ENCODE results near the gene GRIK5. TPM values are rescaled to one million over a fixed set of nuclear protein-coding genes. Genes with fewer than 3 reads are reported as not detected.

The GRIK5 gene
- total and polyA plus RNA-seq, 2 of the 8 experiments (the other 6 are each of a cell fraction or from before 2014, with no cell fraction given) = 17.8 to 42.9 TPM

DNA sequence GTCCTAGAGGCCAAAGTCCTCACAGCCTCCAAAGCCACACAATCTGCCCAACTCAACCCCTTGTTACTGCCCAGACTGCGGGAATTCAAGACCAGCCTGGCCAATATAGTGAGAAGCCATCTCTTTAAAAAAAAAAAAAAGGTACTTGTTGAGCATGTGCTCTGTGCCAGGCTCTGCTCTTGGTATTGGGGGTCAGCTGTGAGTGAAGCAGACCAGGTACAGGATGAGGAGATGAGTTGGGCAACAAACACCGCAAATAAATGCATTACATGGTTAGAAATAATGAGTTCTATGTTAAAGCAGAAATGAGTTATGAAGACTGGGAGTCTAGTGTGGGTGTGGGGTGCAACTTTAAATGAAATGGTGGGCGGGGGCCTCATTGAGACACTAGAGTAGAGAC lies 9.9 kb downstream of the GRIK5 start:
- no peak overlapping the region for H3K14ac ChIP-seq (ENCODE audit: insufficient read length)
- CTCF ChIA-PET (ENCODE audit: partially characterized antibody) = interaction anchor here (0.6 to 1.1 kb wide), 2 partner anchors 121 to 131 kb away, joined by 3 to 5 read pairs; no protein-coding TSS in a partner anchor
- POLR2A ChIA-PET (ENCODE audit: partially characterized antibody) = interaction anchor here (0.7 to 1.3 kb wide), 3 partner anchors 9 to 156 kb away, joined by 3 to 7 read pairs (median 6); no protein-coding TSS in a partner anchor
- H3K4me2 ChIP-seq (ENCODE audit: insufficient read depth in 1 of 2, low read depth in 2 of 2, low read length in 2 of 2) = no peak overlapping the region
- H2BK20ac ChIP-seq (ENCODE audit: low read length) = no peak overlapping the region
- no peaks in the 10 kb centered on the region for H3K79me2 ChIP-seq (ENCODE audit: control insufficient read depth in 1 of 2, insufficient read depth in 2 of 2, low read length in 2 of 2)
- H2AK5ac ChIP-seq (ENCODE audit: low read depth, low read length) = no peak overlapping the region
- no peak overlapping the region for H2BK15ac ChIP-seq (ENCODE audit: low read length)
- no peak overlapping the region for H3K56ac ChIP-seq (replicated peaks; ENCODE audit: insufficient read length, low read depth, low read length)
- no peak overlapping the region for H2BK12ac ChIP-seq (ENCODE audit: low read depth, low read length)
- no peak overlapping the region for H3K18ac ChIP-seq (ENCODE audit: extremely low read depth, low read length)
- peaks cover 28 to 67% (median 53%) of the 10 kb centered on the region in 4 experiments for H3K36me3 ChIP-seq (ENCODE audit: control insufficient read depth in 2 of 4, insufficient read depth in 4 of 4, low read length in 3 of 4)
- DNase-seq (ENCODE audit: low read depth in 1 of 2, low spot score in 2 of 2) (no peak), FAIRE-seq (no peak)
- H2BK5ac ChIP-seq (ENCODE audit: low read depth, low read length) = no peak overlapping the region
- H3K9ac ChIP-seq (replicated peaks in 1 of 4; ENCODE audit: extremely low read depth in 1 of 4, low read depth in 3 of 4, low read length in 3 of 4) = no peak overlapping the region
- no peaks in the 10 kb centered on the region for H3K27me3 ChIP-seq (replicated peaks in 1 of 4; ENCODE audit: control insufficient read depth in 3 of 4, extremely low read depth in 1 of 4, insufficient read depth in 3 of 4, low read length in 3 of 4)
- H3K23ac ChIP-seq (ENCODE audit: insufficient read length) = no peak overlapping the region
- H3K79me1 ChIP-seq (ENCODE audit: low read depth, low read length) = peaks cover 8% of the 10 kb centered on the region
- no peak overlapping the region for H4K8ac ChIP-seq (ENCODE audit: extremely low read depth, insufficient read depth, low read length)
- no peak overlapping the region for H3K27ac ChIP-seq (ENCODE audit: low read depth, low read length)
- H2BK120ac ChIP-seq (replicated peaks; ENCODE audit: low read depth, low read length) = no peak overlapping the region
- H3K9me3 ChIP-seq (ENCODE audit: insufficient read depth in 2 of 2, low read depth in 1 of 2, low read length in 1 of 2) = no peaks in the 10 kb centered on the region
- H3K4me3 ChIP-seq (ENCODE audit: extremely low read depth in 1 of 4, insufficient read depth in 2 of 4, low read depth in 3 of 4, low read length in 4 of 4) = no peak overlapping the region
- H4K91ac ChIP-seq (replicated peaks; ENCODE audit: insufficient read length, low read length) = no peak overlapping the region
- H4K5ac ChIP-seq (ENCODE audit: insufficient read length, low read depth, low read length) = no peak overlapping the region
- WGBS, 2 experiments (ENCODE audit: extremely low coverage in 1 of 2, insufficient coverage in 1 of 2, insufficient read length in 1 of 2, insufficient replicate concordance in 2 of 2, low coverage in 1 of 2, low lambda C conversion rate in 2 of 2, missing lambda C conversion rate in 1 of 2) = 98% methylated on average over 3 of the region's 3 CpGs; no CpG with 5 or more reads in 1 of the 2 experiments
- no peak overlapping the region for H2AFZ ChIP-seq (ENCODE audit: low read length)
- no peaks in the 10 kb centered on the region for H3K23me2 ChIP-seq (ENCODE audit: low read depth, low read length)
- no peaks in the 10 kb centered on the region for H3K4me1 ChIP-seq (replicated peaks in 1 of 4; ENCODE audit: control insufficient read depth in 3 of 4, insufficient read depth in 4 of 4, low read length in 3 of 4)
- no peak overlapping the region for H3K4ac ChIP-seq (replicated peaks; ENCODE audit: insufficient read length, low read depth, low read length)
- H4K20me1 ChIP-seq (replicated peaks in 1 of 2; ENCODE audit: control insufficient read depth in 1 of 2, insufficient read depth in 2 of 2, low read length in 2 of 2) = peaks cover 2 to 7% of the 10 kb centered on the region in 2 experiments
- TF ChIP-seq KDM1A (IDR thresholded peaks at IDR 0.05; ENCODE audit: borderline replicate concordance, low read length) = no peak
- no peak for TF ChIP-seq GABPA (IDR thresholded peaks at IDR 0.05; ENCODE audit: borderline replicate concordance, insufficient read depth, low read length)
- TF ChIP-seq POU5F1 (IDR thresholded peaks at IDR 0.05; ENCODE audit: low read depth, low read length) = no peak
- no peak for TF ChIP-seq TAF7 (optimal IDR thresholded peaks at IDR 0.05; ENCODE audit: borderline replicate concordance, low read depth, low read length)
- TF ChIP-seq RBBP5 (IDR thresholded peaks at IDR 0.05; ENCODE audit: borderline replicate concordance, low read depth, low read length) = no peak
- TF ChIP-seq RNF2 (IDR thresholded peaks at IDR 0.05; ENCODE audit: borderline replicate concordance, low read depth, low read length, missing control alignments, poor library complexity, severe bottlenecking) = no peak
- no peak for TF ChIP-seq ZNF274 (IDR thresholded peaks at IDR 0.05; ENCODE audit: borderline replicate concordance, extremely low read depth, low read length)
- no peak for TF ChIP-seq NRF1 (IDR thresholded peaks at IDR 0.05; ENCODE audit: low read depth, low read length)
- no peak for TF ChIP-seq CEBPB (IDR thresholded peaks at IDR 0.05; ENCODE audit: low read depth, low read length)
- TF ChIP-seq HDAC6 (IDR thresholded peaks at IDR 0.05; ENCODE audit: low read depth, low read length) = no peak
